BE2C (cell line): ENCODE results near the gene KCNJ6.

Experiments
- DNase-seq: peaks from one replicate; pipeline ENCODE4 v3.0.0-alpha.2; 2020
- H3K27me3 ChIP-seq: fragments of 250-450 bp; sonication (Bioruptor Pico); 2 replicates; pipeline ENCODE4 v1.5.1; 2020; ENCODE audit warnings: mild to moderate bottlenecking
- H3K36me3 ChIP-seq: fragments of 250-450 bp; sonication (Bioruptor Pico); 2 replicates; pipeline ENCODE4 v1.5.1; 2020; ENCODE audit warnings: mild to moderate bottlenecking
- H3K4me1 ChIP-seq: fragments of 250-450 bp; sonication (Bioruptor Pico); 2 replicates; pipeline ENCODE4 v1.5.1; 2020
- H3K4me3 ChIP-seq: 2 replicates; pipeline ENCODE4 v1.5.1; 2011; ENCODE audit warnings: low read depth, low read length
- H3K9me3 ChIP-seq: fragments of 250-450 bp; sonication (Bioruptor Pico); 2 replicates; pipeline ENCODE4 v1.5.1; 2020
- TF ChIP-seq, protein P1 (sequence below): IDR thresholded peaks from 2 replicates; pipeline ENCODE4 v1.5.1; 2012; ENCODE audit warnings: mild to moderate bottlenecking, low read depth, low read length

KCNJ6 gene

DNA sequence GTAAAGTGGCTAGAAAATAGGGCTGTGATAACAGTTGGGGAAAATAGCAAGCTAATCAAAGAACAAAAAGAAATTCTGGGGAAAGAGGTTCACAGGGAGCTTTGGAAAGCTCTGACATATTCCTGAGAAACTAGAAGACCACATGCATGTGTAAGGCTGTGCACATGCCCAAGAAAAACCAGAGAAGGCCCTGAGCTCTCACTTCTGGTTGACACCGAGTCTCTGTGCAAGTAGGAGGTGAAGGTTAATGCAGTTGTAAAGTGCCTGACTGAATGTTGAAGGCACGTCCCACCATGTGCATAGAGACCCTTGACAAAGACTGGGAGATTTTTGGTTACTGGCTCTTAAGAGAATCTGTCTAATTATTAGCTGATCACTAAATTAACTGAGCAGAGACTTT lies 288.7 kb downstream of the KCNJ6 start:
- Histone ChIP-seq H3K27me3 (peaks cover 24% of the 10 kb centered on the region), H3K4me3 (no peak overlapping the region), H3K4me1 (no peaks in the 10 kb centered on the region), H3K9me3 (no peaks in the 10 kb centered on the region), H3K36me3 (no peaks in the 10 kb centered on the region)
- DNase-seq: no peak
- TF ChIP-seq, protein P1, sequence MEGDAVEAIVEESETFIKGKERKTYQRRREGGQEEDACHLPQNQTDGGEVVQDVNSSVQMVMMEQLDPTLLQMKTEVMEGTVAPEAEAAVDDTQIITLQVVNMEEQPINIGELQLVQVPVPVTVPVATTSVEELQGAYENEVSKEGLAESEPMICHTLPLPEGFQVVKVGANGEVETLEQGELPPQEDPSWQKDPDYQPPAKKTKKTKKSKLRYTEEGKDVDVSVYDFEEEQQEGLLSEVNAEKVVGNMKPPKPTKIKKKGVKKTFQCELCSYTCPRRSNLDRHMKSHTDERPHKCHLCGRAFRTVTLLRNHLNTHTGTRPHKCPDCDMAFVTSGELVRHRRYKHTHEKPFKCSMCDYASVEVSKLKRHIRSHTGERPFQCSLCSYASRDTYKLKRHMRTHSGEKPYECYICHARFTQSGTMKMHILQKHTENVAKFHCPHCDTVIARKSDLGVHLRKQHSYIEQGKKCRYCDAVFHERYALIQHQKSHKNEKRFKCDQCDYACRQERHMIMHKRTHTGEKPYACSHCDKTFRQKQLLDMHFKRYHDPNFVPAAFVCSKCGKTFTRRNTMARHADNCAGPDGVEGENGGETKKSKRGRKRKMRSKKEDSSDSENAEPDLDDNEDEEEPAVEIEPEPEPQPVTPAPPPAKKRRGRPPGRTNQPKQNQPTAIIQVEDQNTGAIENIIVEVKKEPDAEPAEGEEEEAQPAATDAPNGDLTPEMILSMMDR: no peak

DNA sequence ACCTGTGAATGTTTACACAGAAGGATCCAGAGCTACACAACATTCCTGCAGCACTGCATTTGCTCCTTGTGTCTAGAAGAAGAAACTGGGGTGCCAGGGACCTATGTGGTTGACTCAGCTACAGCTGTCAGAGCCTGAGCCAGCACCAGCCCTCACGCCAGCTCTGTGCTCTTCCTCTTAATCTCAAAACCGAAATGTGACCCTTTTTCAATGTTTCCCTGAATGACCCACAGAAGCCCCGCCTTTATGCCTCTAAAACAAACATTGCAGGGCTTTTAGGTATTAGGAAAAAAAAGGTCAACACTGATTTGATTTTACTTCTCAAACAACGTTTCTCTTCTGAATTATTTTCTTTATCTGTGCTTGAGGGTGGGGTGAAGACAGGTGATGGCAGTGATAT lies 289.2 kb downstream of the KCNJ6 start:
- no peak overlapping the region for H3K4me3 ChIP-seq
- no peaks in the 10 kb centered on the region for H3K9me3 ChIP-seq
- H3K27me3 ChIP-seq: peaks cover 29% of the 10 kb centered on the region
- TF ChIP-seq, protein P1: no peak
- no peak for DNase-seq
- no peaks in the 10 kb centered on the region for H3K4me1 ChIP-seq
- no peaks in the 10 kb centered on the region for H3K36me3 ChIP-seq

DNA sequence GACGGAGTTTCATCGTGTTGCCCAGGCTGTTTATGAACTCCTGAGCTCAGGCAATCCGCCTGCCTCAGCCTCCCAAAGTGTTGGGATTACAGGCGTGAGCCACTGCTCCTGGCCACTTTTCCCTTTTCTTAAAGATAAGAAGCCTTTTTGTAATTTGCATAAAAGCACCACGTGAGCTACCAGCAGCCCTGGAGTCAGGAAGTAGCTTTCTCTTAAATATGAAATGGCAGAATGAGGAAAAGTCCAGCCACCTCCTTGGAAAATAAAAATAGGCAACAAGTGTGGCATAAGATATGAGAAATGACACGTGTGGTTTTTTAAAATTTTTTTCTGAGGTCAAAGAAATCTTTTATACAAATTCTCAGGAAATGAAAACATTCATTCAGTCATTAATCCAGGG lies 289.9 kb downstream of the KCNJ6 start:
- TF ChIP-seq, protein P1: no peak
- no peaks in the 10 kb centered on the region for H3K4me1 ChIP-seq
- H3K27me3 ChIP-seq: peaks cover 30% of the 10 kb centered on the region
- no peak overlapping the region for H3K4me3 ChIP-seq
- no peak for DNase-seq
- no peaks in the 10 kb centered on the region for H3K36me3 ChIP-seq
- no peaks in the 10 kb centered on the region for H3K9me3 ChIP-seq

DNA sequence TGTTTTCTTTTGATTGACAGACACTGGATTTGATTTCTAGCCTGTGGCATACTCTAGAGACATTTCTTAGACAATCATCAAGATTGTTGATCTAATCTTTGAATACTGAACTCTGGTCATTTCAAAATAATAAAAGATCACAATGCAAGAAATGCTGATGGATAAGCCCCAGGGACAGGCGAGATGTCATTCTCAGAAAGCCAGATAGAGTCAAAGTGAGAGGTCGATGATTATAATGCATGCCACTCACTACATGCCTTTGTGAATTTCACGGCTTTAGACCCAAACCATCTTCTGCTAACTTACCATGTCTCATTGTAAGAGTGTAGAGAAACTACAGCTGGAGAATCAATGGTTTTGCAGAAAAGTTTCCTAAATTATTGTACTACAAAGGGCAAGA lies 292.6 kb downstream of the KCNJ6 start:
- DNase-seq: no peak
- Histone ChIP-seq H3K9me3 (no peaks in the 10 kb centered on the region), H3K4me1 (no peaks in the 10 kb centered on the region), H3K36me3 (no peaks in the 10 kb centered on the region), H3K27me3 (peaks cover 37% of the 10 kb centered on the region), H3K4me3 (no peak overlapping the region)
- TF ChIP-seq, protein P1: no peak

DNA sequence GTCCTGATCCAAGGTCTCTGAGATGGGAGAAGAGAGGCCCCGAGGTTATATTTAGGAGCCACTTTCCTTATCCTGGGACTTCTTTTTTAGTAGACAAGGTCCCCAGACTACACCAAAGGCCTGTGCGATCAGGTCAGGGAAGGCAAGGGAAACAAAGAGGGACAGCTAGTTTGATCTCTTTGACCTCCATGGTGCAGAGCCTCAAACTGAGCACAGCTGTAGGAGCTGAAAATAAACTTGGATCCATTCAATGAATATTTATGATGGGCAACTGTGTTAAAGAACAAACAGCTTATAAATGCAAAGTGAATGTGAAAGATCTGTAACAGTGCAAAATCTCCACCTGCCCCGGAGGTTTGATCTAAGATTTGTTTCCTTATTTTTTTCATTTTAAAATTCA lies 293.1 kb downstream of the KCNJ6 start:
- TF ChIP-seq, protein P1: no peak
- Histone ChIP-seq H3K27me3 (peaks cover 38% of the 10 kb centered on the region), H3K9me3 (no peaks in the 10 kb centered on the region), H3K4me3 (no peak overlapping the region), H3K4me1 (no peaks in the 10 kb centered on the region), H3K36me3 (no peaks in the 10 kb centered on the region)
- no peak for DNase-seq

DNA sequence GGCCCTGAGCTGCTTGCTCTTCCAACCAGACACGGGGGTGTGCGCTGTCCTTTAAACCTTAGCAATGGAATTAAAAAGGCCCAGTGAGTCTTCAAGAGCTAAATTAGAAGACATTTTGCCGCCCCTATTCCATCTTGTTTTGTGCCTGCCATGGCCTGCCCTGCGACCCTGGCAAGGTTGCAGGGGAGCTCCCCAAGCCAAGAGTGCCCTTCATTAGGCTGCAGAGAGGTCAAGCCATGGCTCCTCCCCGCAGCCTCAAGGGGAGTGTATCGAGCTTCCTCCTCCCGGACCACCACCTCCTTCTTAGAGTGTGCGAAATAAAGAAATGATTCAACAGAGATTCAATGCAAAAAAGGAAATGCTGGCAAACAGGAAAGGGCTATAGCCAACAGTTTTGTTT lies 293.5 kb downstream of the KCNJ6 start:
- Histone ChIP-seq H3K27me3 (peaks cover 42% of the 10 kb centered on the region), H3K4me1 (no peaks in the 10 kb centered on the region), H3K36me3 (no peaks in the 10 kb centered on the region), H3K9me3 (no peaks in the 10 kb centered on the region), H3K4me3 (no peak overlapping the region)
- TF ChIP-seq, protein P1: no peak
- no peak for DNase-seq
